A673 (cell line): ENCODE data around the gene CCDC170. TPM values are rescaled to one million over a fixed set of nuclear protein-coding genes. Genes with fewer than 3 reads are reported as not detected.

Experiments
- BruUV-seq: library from RNA; stranded (reverse); fragments of 400-500 nt; replicated peaks from 2 replicates; lab custom pipeline; 2021; lab: Mats Ljungman, UMichigan
- CTCF ChIA-PET: fragments of 300-600 bp; sonication (Branson Sonifier 250); formaldehyde crosslinking; loops from one replicate; lab custom pipeline; 2022; ENCODE audit warnings: antibody characterized with exemption; lab: Charles Lee
- POLR2A ChIA-PET: fragments of 300-600 bp; sonication (Branson Sonifier 250); formaldehyde crosslinking; loops from one replicate; lab custom pipeline; 2022; ENCODE audit warnings: antibody characterized with exemption; ENCODE audit not compliant: low non-redundant PET; lab: Charles Lee
- DNase-seq: peaks from one replicate; pipeline ENCODE4 v3.0.0-alpha.2; 2015; ENCODE audit warnings: low spot score
- H3K27ac ChIP-seq: fragments of 200-600 bp; sonication (generic); 2 replicates; pipeline ENCODE4 v1.5.1; 2016; ENCODE audit warnings: mixed run types, low read depth, mild to moderate bottlenecking, mixed read lengths, antibody characterized with exemption, low read length; ENCODE audit not compliant: poor library complexity, severe bottlenecking
- H3K27me3 ChIP-seq: fragments of 200-600 bp; sonication (generic); replicated peaks from 2 replicates; pipeline ENCODE4 v1.6.1; 2017; ENCODE audit warnings: mixed run types, low read depth, mild to moderate bottlenecking, mixed read lengths, antibody characterized with exemption, low read length; ENCODE audit not compliant: insufficient read depth, poor library complexity
- H3K36me3 ChIP-seq: fragments of 200-600 bp; sonication (generic); 2 replicates; pipeline ENCODE4 v1.6.1; 2016; ENCODE audit warnings: mixed run types, mild to moderate bottlenecking, mixed read lengths, antibody characterized with exemption, low read length; ENCODE audit not compliant: insufficient read depth, poor library complexity, severe bottlenecking
- H3K4me1 ChIP-seq: fragments of 200-600 bp; sonication (generic); 2 replicates; pipeline ENCODE4 v1.6.1; 2017; ENCODE audit warnings: mixed run types, mild to moderate bottlenecking, mixed read lengths, antibody characterized with exemption, low read length; ENCODE audit not compliant: insufficient read depth, poor library complexity, severe bottlenecking
- H3K4me3 ChIP-seq: fragments of 200-600 bp; sonication (generic); 2 replicates; pipeline ENCODE4 v1.5.1; 2016; ENCODE audit warnings: low read depth, mixed run types, mild to moderate bottlenecking, mixed read lengths, low read length; ENCODE audit not compliant: poor library complexity, severe bottlenecking
- H3K9me3 ChIP-seq: fragments of 200-600 bp; sonication (generic); 2 replicates; pipeline ENCODE4 v1.6.1; 2016; ENCODE audit warnings: mixed run types, low read depth, mild to moderate bottlenecking, mixed read lengths, antibody characterized with exemption, low read length; ENCODE audit not compliant: poor library complexity, severe bottlenecking
- EZH2 ChIP-seq: fragments of 200-600 bp; sonication (generic); IDR thresholded peaks from 2 replicates; pipeline ENCODE4 v1.6.1; 2017; ENCODE audit warnings: borderline replicate concordance, low read depth, mild to moderate bottlenecking, mixed read lengths, antibody characterized with exemption, low read length; ENCODE audit not compliant: poor library complexity, severe bottlenecking
- intact Hi-C: fragments of 100-400 bp; cut with micrococcal nuclease; formaldehyde crosslinking; loops from one replicate; pipeline ENCODE4 v1.10.0; 2022; ENCODE audit not compliant: unreplicated experiment
- total RNA-seq: library from RNA; stranded (reverse); gene quantifications from 2 replicates; pipeline ENCODE4 v1.2.3, GENCODE V29; 2021
- TF ChIP-seq, protein P1 (sequence below): fragments of 300-800, 200-600 bp; sonication (generic); conservative IDR thresholded peaks from 2 replicates; pipeline ENCODE4 v1.5.1; 2017; ENCODE audit warnings: low read depth, mild to moderate bottlenecking, antibody characterized with exemption, low read length, moderate library complexity, mixed read lengths

CCDC170 gene
- total RNA-seq, 1 experiment from 2014 or later: 0.17 TPM

DNA sequence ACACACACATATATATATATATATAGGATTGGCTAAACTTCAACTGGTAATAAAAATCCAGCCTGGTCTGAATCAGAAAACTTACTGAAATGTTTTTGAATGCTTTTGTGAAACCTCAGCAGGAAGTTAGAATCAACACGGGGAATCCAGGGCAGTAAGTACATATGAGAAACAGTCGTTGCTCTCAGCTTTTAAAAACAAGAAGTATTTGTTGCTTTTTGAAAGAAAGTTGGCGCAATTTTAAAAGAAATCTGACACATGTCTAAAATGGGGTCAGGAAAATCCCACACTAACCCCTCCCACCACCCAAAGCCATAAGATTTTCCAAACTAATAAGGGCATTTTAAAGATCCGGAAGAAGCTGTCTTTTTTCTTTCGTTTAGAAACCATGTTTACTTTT is 11.5 kb upstream of the CCDC170 start:
- H3K9me3 ChIP-seq: no peaks in the 10 kb centered on the region
- DNase-seq: no peak
- ChIA-PET CTCF (no interaction called here), POLR2A (interaction anchor here (0.8 kb wide), 1 partner anchor 1050 kb away, joined by 3 read pairs; no protein-coding TSS in a partner anchor)
- H3K36me3 ChIP-seq: no peaks in the 10 kb centered on the region
- TF ChIP-seq EZH2: no peak
- TF ChIP-seq, protein P1, sequence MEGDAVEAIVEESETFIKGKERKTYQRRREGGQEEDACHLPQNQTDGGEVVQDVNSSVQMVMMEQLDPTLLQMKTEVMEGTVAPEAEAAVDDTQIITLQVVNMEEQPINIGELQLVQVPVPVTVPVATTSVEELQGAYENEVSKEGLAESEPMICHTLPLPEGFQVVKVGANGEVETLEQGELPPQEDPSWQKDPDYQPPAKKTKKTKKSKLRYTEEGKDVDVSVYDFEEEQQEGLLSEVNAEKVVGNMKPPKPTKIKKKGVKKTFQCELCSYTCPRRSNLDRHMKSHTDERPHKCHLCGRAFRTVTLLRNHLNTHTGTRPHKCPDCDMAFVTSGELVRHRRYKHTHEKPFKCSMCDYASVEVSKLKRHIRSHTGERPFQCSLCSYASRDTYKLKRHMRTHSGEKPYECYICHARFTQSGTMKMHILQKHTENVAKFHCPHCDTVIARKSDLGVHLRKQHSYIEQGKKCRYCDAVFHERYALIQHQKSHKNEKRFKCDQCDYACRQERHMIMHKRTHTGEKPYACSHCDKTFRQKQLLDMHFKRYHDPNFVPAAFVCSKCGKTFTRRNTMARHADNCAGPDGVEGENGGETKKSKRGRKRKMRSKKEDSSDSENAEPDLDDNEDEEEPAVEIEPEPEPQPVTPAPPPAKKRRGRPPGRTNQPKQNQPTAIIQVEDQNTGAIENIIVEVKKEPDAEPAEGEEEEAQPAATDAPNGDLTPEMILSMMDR: no peak
- no peak overlapping the region for H3K4me3 ChIP-seq
- H3K4me1 ChIP-seq: no peaks in the 10 kb centered on the region
- H3K27ac ChIP-seq: no peak overlapping the region
- no TSS peak for BruUV-seq
- H3K27me3 ChIP-seq: no peaks in the 10 kb centered on the region
- intact Hi-C loops: no loop called here

DNA sequence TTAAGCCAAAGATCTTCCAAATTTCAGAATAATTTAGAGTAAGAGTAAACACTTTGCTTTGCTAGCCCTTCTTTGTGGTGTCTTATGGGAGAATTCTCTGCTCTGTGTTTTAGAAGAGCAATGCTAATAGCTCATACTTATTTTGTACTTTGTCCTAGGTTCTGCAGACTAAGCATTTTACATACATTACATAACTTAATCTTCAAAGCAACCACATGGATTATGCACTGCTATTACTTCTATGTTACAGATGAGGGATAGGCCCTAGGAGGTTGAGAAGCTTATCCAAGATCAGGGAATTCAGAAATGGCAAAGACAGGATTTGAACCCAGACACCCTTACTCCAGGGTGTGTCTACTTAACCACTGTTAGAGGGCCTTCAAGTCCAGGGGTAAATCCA is 9.8 kb upstream of the CCDC170 start:
- H3K27ac ChIP-seq: no peak overlapping the region
- BruUV-seq: no TSS peak
- H3K9me3 ChIP-seq: no peaks in the 10 kb centered on the region
- no peaks in the 10 kb centered on the region for H3K4me1 ChIP-seq
- POLR2A ChIA-PET: no interaction called here
- TF ChIP-seq, protein P1: no peak
- no peak for TF ChIP-seq EZH2
- H3K27me3 ChIP-seq: no peaks in the 10 kb centered on the region
- intact Hi-C loops: no loop called here
- H3K4me3 ChIP-seq: no peak overlapping the region
- DNase-seq: no peak
- CTCF ChIA-PET: no interaction called here
- H3K36me3 ChIP-seq: no peaks in the 10 kb centered on the region

DNA sequence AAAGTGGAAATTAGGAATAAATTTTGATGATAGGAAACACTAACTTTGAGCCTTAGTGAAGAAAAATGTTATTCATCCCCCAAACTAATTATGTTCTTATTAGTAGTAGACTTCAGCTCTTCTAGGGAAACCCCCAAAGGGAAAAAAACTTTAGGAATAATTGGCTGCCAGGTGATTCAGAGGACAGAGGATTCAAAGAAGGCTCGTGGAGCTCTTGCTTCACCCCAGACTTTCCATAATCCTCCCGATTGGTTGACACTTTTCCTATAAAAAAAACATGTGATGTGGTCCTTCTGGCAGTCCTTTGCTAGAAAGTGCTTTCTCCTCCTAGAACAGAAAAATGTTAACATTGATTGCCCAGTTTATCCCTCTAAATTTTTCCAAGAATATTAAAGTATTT is 5.6 kb upstream of the CCDC170 start:
- POLR2A ChIA-PET: no interaction called here
- no peaks in the 10 kb centered on the region for H3K4me1 ChIP-seq
- H3K27ac ChIP-seq: no peak overlapping the region
- intact Hi-C loops: no loop called here
- no peak for DNase-seq
- TF ChIP-seq EZH2: no peak
- CTCF ChIA-PET: no interaction called here
- H3K27me3 ChIP-seq: no peaks in the 10 kb centered on the region
- BruUV-seq: no TSS peak
- no peaks in the 10 kb centered on the region for H3K36me3 ChIP-seq
- H3K9me3 ChIP-seq: no peaks in the 10 kb centered on the region
- no peak overlapping the region for H3K4me3 ChIP-seq

DNA sequence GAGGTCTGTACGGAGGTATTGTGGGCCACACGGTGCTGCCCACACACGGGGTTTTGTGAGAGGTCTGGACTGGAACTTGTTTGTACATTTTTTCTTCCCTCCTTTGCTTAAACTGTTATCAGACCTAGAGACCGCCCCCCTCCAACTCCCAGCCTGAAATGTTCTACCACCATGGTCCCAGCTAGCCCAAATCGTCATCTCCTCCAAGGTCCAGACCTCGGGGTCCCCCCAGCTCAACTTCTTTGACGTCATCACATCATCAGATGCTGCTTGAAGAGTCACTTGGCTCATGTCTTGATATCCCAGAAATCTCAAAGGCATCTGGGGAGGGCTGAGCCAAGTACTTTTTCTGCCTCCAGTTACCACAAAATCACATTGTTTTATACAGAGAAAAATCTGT is 2.8 kb upstream of the CCDC170 start:
- no TSS peak for BruUV-seq
- TF ChIP-seq, protein P1: no peak
- TF ChIP-seq EZH2: no peak
- intact Hi-C loops: no loop called here
- ChIA-PET CTCF (no interaction called here), POLR2A (no interaction called here)
- H3K4me3 ChIP-seq: no peak overlapping the region
- no peaks in the 10 kb centered on the region for H3K9me3 ChIP-seq
- H3K36me3 ChIP-seq: no peaks in the 10 kb centered on the region
- no peaks in the 10 kb centered on the region for H3K4me1 ChIP-seq
- H3K27ac ChIP-seq: no peak overlapping the region
- peaks cover 19% of the 10 kb centered on the region for H3K27me3 ChIP-seq
- DNase-seq: no peak
